Epithelial cell of proximal tubule (primary cell): Measurements from ENCODE around the gene CPXM1. TPM values are rescaled to one million over a fixed set of nuclear protein-coding genes. Genes with fewer than 3 reads are reported as not detected.

Experiments used
- DNase-seq: peaks from one replicate; pipeline ENCODE4 v3.0.0-alpha.2; 2011; ENCODE audit warnings: low read depth
- H3K4me3 ChIP-seq: 2 replicates; pipeline ENCODE4 v1.5.1; 2011; ENCODE audit warnings: low read depth, mild to moderate bottlenecking, low read length
- total RNA-seq: library from RNA; depleted of rRNA; stranded (reverse); fragments of >200 nt; gene quantifications from 2 replicates; pipeline ENCODE4 v1.2.3, GENCODE V29; 2015
- TF ChIP-seq, protein P1 (sequence below): conservative IDR thresholded peaks from 2 replicates; pipeline ENCODE4 v1.5.1; 2012; ENCODE audit warnings: low read depth, mild to moderate bottlenecking, low read length

The CPXM1 gene
- total RNA-seq, 1 donor from 2014 or later, result 38.1 TPM

DNA sequence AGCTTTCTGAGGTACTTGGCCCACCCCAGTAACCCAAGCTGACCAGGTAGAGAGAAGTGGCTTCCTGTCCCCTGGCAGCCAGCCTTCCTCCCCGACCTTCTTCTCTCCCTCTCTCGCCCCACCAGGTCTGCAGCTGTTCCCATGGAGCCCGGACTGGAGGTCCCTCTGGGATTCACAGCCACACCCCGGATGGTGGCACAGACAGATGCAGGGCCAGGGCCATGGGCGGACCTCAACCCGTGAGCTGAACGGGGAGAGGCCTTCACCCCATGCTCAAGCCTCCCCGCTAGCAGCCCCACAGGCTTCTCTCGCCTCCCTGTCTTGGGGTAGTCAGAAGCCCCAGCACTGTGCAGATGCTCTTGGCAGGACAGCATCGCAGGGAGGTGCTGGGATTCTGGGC is 41.3 kb downstream of the CPXM1 start:
- TF ChIP-seq, protein P1, sequence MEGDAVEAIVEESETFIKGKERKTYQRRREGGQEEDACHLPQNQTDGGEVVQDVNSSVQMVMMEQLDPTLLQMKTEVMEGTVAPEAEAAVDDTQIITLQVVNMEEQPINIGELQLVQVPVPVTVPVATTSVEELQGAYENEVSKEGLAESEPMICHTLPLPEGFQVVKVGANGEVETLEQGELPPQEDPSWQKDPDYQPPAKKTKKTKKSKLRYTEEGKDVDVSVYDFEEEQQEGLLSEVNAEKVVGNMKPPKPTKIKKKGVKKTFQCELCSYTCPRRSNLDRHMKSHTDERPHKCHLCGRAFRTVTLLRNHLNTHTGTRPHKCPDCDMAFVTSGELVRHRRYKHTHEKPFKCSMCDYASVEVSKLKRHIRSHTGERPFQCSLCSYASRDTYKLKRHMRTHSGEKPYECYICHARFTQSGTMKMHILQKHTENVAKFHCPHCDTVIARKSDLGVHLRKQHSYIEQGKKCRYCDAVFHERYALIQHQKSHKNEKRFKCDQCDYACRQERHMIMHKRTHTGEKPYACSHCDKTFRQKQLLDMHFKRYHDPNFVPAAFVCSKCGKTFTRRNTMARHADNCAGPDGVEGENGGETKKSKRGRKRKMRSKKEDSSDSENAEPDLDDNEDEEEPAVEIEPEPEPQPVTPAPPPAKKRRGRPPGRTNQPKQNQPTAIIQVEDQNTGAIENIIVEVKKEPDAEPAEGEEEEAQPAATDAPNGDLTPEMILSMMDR, result no peak
- no peak overlapping the region for H3K4me3 ChIP-seq
- no peak for DNase-seq

DNA sequence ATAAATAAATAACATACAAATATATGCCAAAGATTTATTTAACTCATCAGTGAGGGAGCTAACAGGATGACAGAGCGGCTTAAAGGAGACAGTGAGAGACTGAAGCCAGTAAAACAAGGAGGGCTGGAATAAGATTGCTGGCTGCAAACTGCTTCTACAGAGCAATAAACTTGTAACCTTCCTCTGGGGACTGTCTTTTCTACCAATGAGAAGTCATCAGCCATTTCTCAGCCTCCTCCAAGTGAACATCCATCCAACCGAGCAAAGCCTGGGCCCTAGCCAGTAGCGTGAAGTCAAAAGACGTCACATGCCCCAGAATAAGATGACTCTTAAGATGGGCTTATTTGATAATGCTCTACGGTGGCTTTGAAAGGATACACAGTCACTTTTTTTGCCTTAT is 42.5 kb downstream of the CPXM1 start:
- no peak for DNase-seq
- TF ChIP-seq, protein P1, result no peak
- H3K4me3 ChIP-seq, result no peak overlapping the region

DNA sequence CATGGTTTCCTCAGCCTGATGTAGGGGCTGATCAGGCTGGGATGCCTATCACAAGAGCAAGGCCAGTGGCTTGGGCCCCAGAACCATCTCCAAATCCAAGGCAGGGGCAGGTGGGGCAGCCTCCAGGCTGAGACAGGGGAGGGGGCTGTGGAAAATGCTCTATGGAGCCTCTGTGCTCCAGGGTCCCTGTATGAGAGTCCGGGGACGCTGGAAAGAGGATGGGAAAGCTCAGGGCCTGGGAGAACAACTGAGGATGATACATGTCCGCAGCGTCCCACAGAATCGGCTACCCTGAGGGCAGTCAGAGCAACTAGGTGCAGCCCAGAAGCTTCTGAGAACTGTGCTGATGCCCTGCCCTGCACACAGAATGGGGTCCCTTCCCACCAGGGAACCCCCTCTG is 43.4 kb downstream of the CPXM1 start:
- DNase-seq, result no peak
- H3K4me3 ChIP-seq, result no peak overlapping the region
- TF ChIP-seq, protein P1, result no peak

DNA sequence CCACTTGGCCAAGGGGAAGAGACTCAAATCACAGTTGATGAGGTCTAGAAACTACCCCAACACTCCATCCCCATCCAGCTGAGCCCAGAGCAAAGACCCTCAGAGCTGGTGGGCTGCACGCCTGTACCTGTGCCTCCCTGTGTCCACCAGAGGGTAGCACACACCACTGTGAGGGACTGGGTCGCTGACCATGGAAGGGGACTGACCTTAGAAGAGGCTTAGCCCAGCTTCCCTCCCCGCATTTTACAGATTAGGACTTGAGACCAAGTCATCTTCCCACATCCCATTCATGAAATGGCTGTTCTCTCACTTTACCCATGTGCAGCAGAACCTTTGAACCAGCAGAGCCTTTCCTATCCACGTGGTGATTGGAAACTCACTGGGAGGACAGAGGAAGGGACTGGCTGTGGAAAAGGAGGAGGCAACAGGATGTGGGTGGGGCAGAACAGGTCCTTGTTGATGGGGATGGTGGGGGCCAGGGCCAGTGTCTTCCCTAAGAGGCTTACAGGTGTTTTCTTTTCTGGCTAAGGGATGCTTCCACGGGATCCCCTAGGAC is 44.3 kb downstream of the CPXM1 start:
- no peak for DNase-seq
- H3K4me3 ChIP-seq, result no peak overlapping the region
- TF ChIP-seq, protein P1, result peak; percentile 95

DNA sequence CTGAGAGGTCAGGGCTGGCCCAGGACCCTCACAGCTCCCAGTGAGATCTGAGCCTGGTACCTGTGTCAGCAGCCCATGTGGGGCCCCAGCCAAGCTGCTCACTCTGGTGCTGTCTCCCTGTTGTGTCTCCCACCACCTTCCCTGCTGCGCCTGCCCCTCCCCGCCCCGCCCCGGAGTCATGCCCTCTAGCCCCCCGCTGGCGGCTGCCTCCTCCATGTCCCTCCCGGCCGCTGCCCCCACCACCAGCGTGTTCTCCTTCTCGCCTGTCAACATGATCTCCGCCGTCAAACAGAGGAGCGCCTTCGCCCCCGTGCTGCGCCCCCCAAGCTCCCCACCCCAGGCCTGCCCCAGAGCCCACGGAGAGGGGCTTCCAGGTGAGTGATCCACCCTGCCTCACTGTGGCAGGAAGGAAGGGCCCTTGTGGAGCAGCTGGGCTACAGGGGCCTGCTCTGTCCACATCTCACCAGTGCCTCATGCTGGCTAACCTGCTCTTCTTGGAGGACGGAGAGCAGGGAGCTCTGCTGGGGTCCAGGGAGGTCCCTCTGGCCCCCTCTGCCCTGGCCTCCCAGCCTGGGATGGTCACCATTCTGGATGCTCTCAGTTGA is 44.9 kb downstream of the CPXM1 start:
- no peak for DNase-seq
- TF ChIP-seq, protein P1, result no peak
- H3K4me3 ChIP-seq, result no peak overlapping the region

DNA sequence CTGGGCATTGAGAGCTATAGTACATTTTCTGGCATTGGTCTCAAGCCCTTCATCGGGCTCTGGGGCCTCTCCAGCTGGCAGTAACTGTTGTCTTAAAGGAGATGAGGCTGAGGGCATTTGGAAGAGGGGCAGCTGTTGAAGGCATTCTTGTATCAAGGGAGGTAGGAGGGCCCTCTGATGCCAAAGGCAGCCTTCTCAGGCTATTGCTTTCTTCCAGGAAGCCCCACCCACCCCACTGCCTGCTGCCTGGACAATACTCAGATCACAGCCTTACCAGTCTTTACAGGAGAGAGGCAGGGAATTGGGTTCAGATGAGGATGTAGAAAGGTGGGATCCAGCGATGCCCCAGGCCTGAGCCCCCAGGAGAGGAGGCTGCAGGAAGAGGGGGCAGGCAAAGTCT is 46.0 kb downstream of the CPXM1 start:
- no peak overlapping the region for H3K4me3 ChIP-seq
- DNase-seq, result no peak
- TF ChIP-seq, protein P1, result no peak

DNA sequence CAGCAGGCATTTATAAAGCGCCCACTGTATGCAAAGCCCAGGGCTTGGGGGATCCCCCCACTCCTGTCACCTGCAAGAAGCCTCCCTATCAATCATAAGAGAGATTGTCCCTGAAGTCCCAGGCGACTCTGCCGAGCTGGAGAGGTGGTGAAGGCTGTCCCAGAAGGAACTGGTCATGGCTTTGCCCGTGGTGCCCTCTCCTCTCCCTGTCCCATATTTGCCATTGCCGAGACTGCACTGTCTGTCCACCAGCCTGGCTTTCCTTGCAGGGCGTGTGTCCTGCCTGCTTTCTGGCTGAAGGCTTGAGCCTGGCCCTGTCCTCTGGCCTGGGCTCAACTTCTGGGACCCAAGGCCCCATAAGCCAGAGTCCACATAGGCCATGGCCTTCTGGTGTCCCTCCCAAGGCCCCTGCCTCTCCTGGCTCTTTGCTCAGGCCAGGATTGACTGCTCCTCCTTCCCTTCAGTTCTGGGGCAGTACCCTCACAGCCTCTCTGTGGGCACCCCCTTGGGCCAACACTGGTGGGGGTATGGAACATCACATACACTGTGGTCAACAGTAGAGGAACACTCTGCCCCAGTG is 46.9 kb downstream of the CPXM1 start:
- no peak for DNase-seq
- H3K4me3 ChIP-seq, result no peak overlapping the region
- TF ChIP-seq, protein P1, result no peak
